Osteoblast (primary cell): ENCODE results near the gene GINS3. TPM values are rescaled to one million over a fixed set of nuclear protein-coding genes. Genes with fewer than 3 reads are reported as not detected.
"Not testable (repeated sequence)": the region's sequence is repeated elsewhere in the genome, so short reads cannot be mapped to it uniquely, and the experiment has no call there.

Source experiments
- DNase-seq: peaks from one replicate; pipeline ENCODE4 v3.0.0; 2011; ENCODE audit warnings: low spot score, mixed read lengths; ENCODE audit not compliant: insufficient read length; ENCODE audit errors: missing footprints
- H2AFZ ChIP-seq: 2 replicates; pipeline ENCODE4 v1.6.0; 2011; ENCODE audit warnings: mild to moderate bottlenecking, low read length
- H3K27ac ChIP-seq: 2 replicates; pipeline ENCODE4 v1.5.1; 2011; ENCODE audit warnings: mild to moderate bottlenecking, low read depth, low read length, moderate library complexity
- H3K27me3 ChIP-seq: 2 replicates; pipeline ENCODE4 v1.6.0; 2012; ENCODE audit warnings: mild to moderate bottlenecking, control low read depth, inconsistent platforms, low read length, moderate library complexity; ENCODE audit not compliant: insufficient read depth
- H3K36me3 ChIP-seq: 2 replicates; pipeline ENCODE4 v1.5.1; 2011; ENCODE audit warnings: mild to moderate bottlenecking, low read length, control low read depth, moderate library complexity; ENCODE audit not compliant: insufficient read depth
- H3K4me1 ChIP-seq: 2 replicates; pipeline ENCODE4 v1.5.1; 2011; ENCODE audit warnings: mild to moderate bottlenecking, low read length, control low read depth, moderate library complexity; ENCODE audit not compliant: insufficient read depth
- H3K4me2 ChIP-seq: 2 replicates; pipeline ENCODE4 v1.6.0; 2011; ENCODE audit warnings: mild to moderate bottlenecking, low read length; ENCODE audit not compliant: insufficient read depth
- H3K4me3 ChIP-seq: fragments of 200-600 bp; sonication (generic); 3 replicates; pipeline ENCODE4 v1.5.1; 2012; ENCODE audit warnings: mild to moderate bottlenecking, low read length, inconsistent platforms; ENCODE audit not compliant: insufficient read depth
- H3K79me2 ChIP-seq: 2 replicates; pipeline ENCODE4 v1.6.0; 2012; ENCODE audit warnings: mild to moderate bottlenecking, low read length, control low read depth, inconsistent platforms; ENCODE audit not compliant: insufficient read depth
- H3K9me3 ChIP-seq: 2 replicates; pipeline ENCODE4 v1.5.1; 2011; ENCODE audit warnings: low read depth, low read length, control low read depth
- H4K20me1 ChIP-seq: 2 replicates; pipeline ENCODE4 v1.6.0; 2012; ENCODE audit warnings: mild to moderate bottlenecking, low read length, control low read depth; ENCODE audit not compliant: insufficient read depth
- CTCF ChIP-seq: IDR thresholded peaks from 2 replicates; pipeline ENCODE4 v1.5.1; 2011; ENCODE audit warnings: mild to moderate bottlenecking, low read depth, low read length, moderate library complexity; ENCODE audit errors: extremely low read depth
- total RNA-seq: library from RNA; depleted of rRNA; stranded (reverse); fragments of >200 nt; gene quantifications from 2 replicates; pipeline ENCODE4 v1.2.3, GENCODE V29; 2012

Gene GINS3
- total RNA-seq, 1 donor = 1.1 TPM

- Histone ChIP-seq H2AFZ (no peak overlapping the region), H3K4me2 (no peak overlapping the region), H4K20me1 (no peaks in the 10 kb centered on the region), H3K27me3 (no peaks in the 10 kb centered on the region), H3K4me3 (no peak overlapping the region), H3K27ac (no peak overlapping the region), H3K36me3 (no peaks in the 10 kb centered on the region), H3K9me3 (no peaks in the 10 kb centered on the region), H3K79me2 (no peaks in the 10 kb centered on the region), H3K4me1 (peaks cover 6% of the 10 kb centered on the region)
- no peak for TF ChIP-seq CTCF
- no peak for DNase-seq
These were observed 22.7 kb downstream of the GINS3 start for GRCh38 chr16:58415003-58415402.

- not testable (repeated sequence) for H3K9me3 ChIP-seq, H3K4me1 ChIP-seq, H2AFZ ChIP-seq, H3K27ac ChIP-seq, H4K20me1 ChIP-seq, DNase-seq, H3K4me2 ChIP-seq, H3K4me3 ChIP-seq, H3K27me3 ChIP-seq, H3K79me2 ChIP-seq, H3K36me3 ChIP-seq
These were observed 23.7 kb downstream of the GINS3 start for GRCh38 chr16:58415961-58416360.

- no peaks in the 10 kb centered on the region for H3K27me3 ChIP-seq
These were observed 24.8 kb downstream of the GINS3 start for GRCh38 chr16:58417035-58417434.

GRCh38 chr16:58417600-58417999 lies 25.3 kb downstream of the GINS3 start:
- DNase-seq = no peak
- TF ChIP-seq CTCF = no peak

More at GRCh38 chr16:58417035-58417434, 24.8 kb downstream of the GINS3 start:
- Histone ChIP-seq H3K79me2 (no peaks in the 10 kb centered on the region), H4K20me1 (no peaks in the 10 kb centered on the region), H3K36me3 (no peaks in the 10 kb centered on the region), H3K4me1 (peaks cover 6% of the 10 kb centered on the region), H3K4me2 (no peak overlapping the region), H2AFZ (no peak overlapping the region), H3K4me3 (no peak overlapping the region), H3K9me3 (no peaks in the 10 kb centered on the region), H3K27ac (no peak overlapping the region)
- no peak for DNase-seq
- no peak for TF ChIP-seq CTCF

More at GRCh38 chr16:58417600-58417999, 25.3 kb downstream of the GINS3 start:
- Histone ChIP-seq H3K4me2 (no peak overlapping the region), H3K27me3 (no peaks in the 10 kb centered on the region), H4K20me1 (no peaks in the 10 kb centered on the region), H3K27ac (no peak overlapping the region), H3K36me3 (no peaks in the 10 kb centered on the region), H3K79me2 (no peaks in the 10 kb centered on the region), H2AFZ (no peak overlapping the region), H3K4me3 (no peak overlapping the region), H3K9me3 (no peaks in the 10 kb centered on the region), H3K4me1 (peaks cover 6% of the 10 kb centered on the region)
